Naive B cell (primary cell): Measurements from ENCODE around the gene TMEFF1. TPM values are rescaled to one million over a fixed set of nuclear protein-coding genes. Genes with fewer than 3 reads are reported as not detected.
"Not testable (repeated sequence)": the region's sequence is repeated elsewhere in the genome, so short reads cannot be mapped to it uniquely, and the experiment has no call there.

Experiments
- ATAC-seq, 2 donors: fragments of 150-1000 bp; cut with Tn5 transposase; 2 replicates each; pipeline ENCODE4 v1.10.0; 2021; ENCODE audit warnings: low read depth in 2 of 2, mild to moderate bottlenecking in 2 of 2, moderate library complexity in 2 of 2
- DNase-seq: peaks from one replicate; pipeline ENCODE4 v3.0.0; 2022
- H3K27ac Mint-ChIP-seq, 6 donors: one replicate each; pipeline ENCODE4 v1.8.0; 2020 to 2022; ENCODE audit warnings: mild to moderate bottlenecking in 6 of 6, mixed read lengths in 6 of 6, moderate library complexity in 5 of 6, inconsistent platforms in 2 of 6
- H3K27me3 Mint-ChIP-seq, 3 donors: one replicate each; pipeline ENCODE4 v1.8.0; 2021 to 2022; ENCODE audit warnings: mixed read lengths in 3 of 3, mild to moderate bottlenecking in 1 of 3
- H3K36me3 Mint-ChIP-seq, 2 donors: one replicate each; pipeline ENCODE4 v1.8.0; 2020 to 2022; ENCODE audit warnings: mixed read lengths in 2 of 2, inconsistent platforms in 1 of 2, mild to moderate bottlenecking in 1 of 2
- H3K4me1 Mint-ChIP-seq, 3 donors: one replicate each; pipeline ENCODE4 v1.8.0; 2020 to 2022; ENCODE audit warnings: mixed read lengths in 3 of 3, inconsistent platforms in 1 of 3, mild to moderate bottlenecking in 1 of 3, moderate library complexity in 1 of 3
- H3K4me3 Mint-ChIP-seq, 8 donors: one replicate each; pipeline ENCODE4 v1.8.0; 2020 to 2022; ENCODE audit warnings: mild to moderate bottlenecking in 8 of 8, mixed read lengths in 8 of 8, moderate library complexity in 8 of 8, inconsistent platforms in 2 of 8
- H3K9me3 Mint-ChIP-seq, 7 donors: one replicate each; pipeline ENCODE4 v1.8.0; 2020 to 2022; ENCODE audit warnings: mixed read lengths in 7 of 7, mild to moderate bottlenecking in 5 of 7, inconsistent platforms in 2 of 7, moderate library complexity in 1 of 7
- polyA plus RNA-seq, 6 donors: library from polyadenylated mRNA; unstranded; fragments of 300-500 nt; fragmentation: Illumina TruSeq; gene quantifications; one replicate each; pipeline ENCODE4 v1.2.3, GENCODE V29; 2021; ENCODE audit warnings: low read depth in 6 of 6

Gene TMEFF1
- polyA plus RNA-seq, 6 donors from 2014 or later = not detected

- no peak for DNase-seq
- Mint-ChIP-seq H3K27ac (peak overlapping the region in 1 of 6 donors; percentile 39), H3K4me1 (peaks cover 0 to 2% (median 2%) of the 10 kb centered on the region in 3 donors), H3K36me3 (no peaks in the 10 kb centered on the region), H3K9me3 (peaks cover 0 to 2% (median 0%) of the 10 kb centered on the region in 7 donors), H3K4me3 (no peak overlapping the region), H3K27me3 (peaks cover 0 to 3% (median 0%) of the 10 kb centered on the region in 3 donors)
- ATAC-seq = no peak
These were observed 48.3 kb downstream of the TMEFF1 start for GRCh38 chr9:100521282-100521681.

DNA sequence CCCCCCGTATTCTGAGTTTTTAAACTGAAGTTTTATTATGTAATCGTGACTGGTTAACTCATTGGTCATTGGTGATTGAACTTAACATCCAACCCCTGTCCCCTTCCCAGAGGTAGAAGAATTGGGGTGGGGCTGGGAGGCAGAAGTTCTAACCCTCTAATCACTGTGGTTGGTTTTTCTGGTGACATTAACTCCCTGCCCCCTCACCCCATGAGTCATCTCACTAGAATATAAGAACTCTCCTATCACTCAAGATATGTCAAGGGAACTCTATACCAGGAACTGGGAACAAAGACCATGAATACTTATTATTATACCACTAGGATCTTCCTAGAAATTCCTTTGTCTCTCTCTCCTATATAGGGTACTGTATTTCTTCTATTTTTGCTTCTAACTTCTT, 52.6 kb downstream of the TMEFF1 start:
- Mint-ChIP-seq H3K9me3 (peaks cover 0 to 9% (median 2%) of the 10 kb centered on the region in 7 donors), H3K4me1 (peaks cover 0 to 5% (median 4%) of the 10 kb centered on the region in 3 donors), H3K36me3 (no peaks in the 10 kb centered on the region), H3K4me3 (no peak overlapping the region), H3K27ac (no peak overlapping the region), H3K27me3 (peaks cover 0 to 6% (median 0%) of the 10 kb centered on the region in 3 donors)
- DNase-seq = no peak
- ATAC-seq = no peak

DNA sequence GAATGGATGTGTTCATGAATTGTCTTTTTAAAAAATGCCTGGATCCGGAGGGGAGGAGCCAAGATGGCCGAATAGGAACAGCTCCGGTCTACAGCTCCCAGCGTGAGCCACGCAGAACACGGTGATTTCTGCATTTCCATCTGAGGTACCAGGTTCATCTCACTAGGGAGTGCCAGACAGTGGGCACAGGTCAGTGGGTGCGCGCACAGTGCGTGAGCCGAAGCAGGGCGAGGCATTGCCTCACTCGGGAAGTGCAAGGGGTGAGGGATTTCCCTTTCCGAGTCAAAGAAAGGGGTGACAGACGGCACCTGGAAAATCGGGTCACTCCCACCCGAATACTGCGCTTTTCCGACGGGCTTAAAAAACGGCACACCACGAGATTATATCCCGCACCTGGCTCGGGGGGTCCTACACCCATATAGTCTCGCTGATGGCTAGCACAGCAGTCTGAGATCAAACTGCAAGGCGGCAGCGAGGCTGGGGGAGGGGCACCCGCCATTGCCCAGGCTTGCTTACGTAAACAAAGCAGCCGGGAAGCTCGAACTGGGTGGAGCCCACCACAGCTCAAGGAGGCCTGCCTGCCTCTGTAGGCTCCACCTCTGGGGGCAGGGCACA, 54.3 kb downstream of the TMEFF1 start:
- not testable (repeated sequence) for H3K27me3 Mint-ChIP-seq, H3K4me1 Mint-ChIP-seq, H3K9me3 Mint-ChIP-seq, DNase-seq, H3K36me3 Mint-ChIP-seq, ATAC-seq
- Mint-ChIP-seq H3K4me3 (peak overlapping the region in 1 of 8 donors; percentile 6), H3K27ac (peak overlapping the region in 1 of 6 donors; percentile 69)

- Mint-ChIP-seq H3K27ac (no peak overlapping the region), H3K36me3 (no peaks in the 10 kb centered on the region), H3K4me3 (no peak overlapping the region), H3K9me3 (peaks cover 0 to 4% (median 0%) of the 10 kb centered on the region in 7 donors), H3K4me1 (no peaks in the 10 kb centered on the region), H3K27me3 (no peaks in the 10 kb centered on the region)
- ATAC-seq (no peak), DNase-seq (no peak)
These were observed 61.5 kb downstream of the TMEFF1 start for GRCh38 chr9:100534401-100534800.

DNA sequence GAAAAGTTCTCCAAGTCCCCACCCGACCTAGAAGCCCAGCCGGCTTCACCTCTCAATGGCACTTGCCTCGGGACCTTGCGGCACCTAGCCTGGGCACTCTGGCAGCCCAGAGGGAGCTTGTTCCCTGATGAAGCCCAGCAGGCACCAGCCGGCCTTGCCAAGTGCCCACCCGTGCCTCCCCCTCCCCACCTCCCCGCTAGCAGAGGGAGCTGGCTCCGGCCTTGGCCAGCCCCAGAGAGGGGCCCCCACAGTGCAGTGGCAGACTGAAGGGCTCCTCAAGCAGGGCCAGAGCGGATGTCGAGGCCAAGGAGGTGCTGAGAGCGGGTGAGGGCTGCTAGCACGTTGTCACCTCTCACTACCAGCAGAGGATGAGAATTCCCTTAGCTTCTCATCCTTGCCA, 67.4 kb downstream of the TMEFF1 start:
- peaks cover 0 to 23% (median 12%) of the 10 kb centered on the region in 7 donors for H3K9me3 Mint-ChIP-seq
- no peak overlapping the region for H3K27ac Mint-ChIP-seq
- H3K27me3 Mint-ChIP-seq = no peaks in the 10 kb centered on the region
- DNase-seq (no peak), ATAC-seq (no peak)
- no peak overlapping the region for H3K4me3 Mint-ChIP-seq
- H3K36me3 Mint-ChIP-seq = no peaks in the 10 kb centered on the region
- no peaks in the 10 kb centered on the region for H3K4me1 Mint-ChIP-seq

GRCh38 chr9:100549048-100549447, 76.1 kb downstream of the TMEFF1 start:
- ATAC-seq (peak; percentile 38 to 63), DNase-seq (peak; percentile 0)
- Mint-ChIP-seq H3K27me3 (no peaks in the 10 kb centered on the region), H3K4me1 (peaks cover 10 to 12% (median 11%) of the 10 kb centered on the region in 3 donors), H3K27ac (peak overlapping the region in 5 of 6 donors; percentile 17 to 90 (median 85)), H3K4me3 (peak overlapping the region in 5 of 8 donors; percentile 12 to 59 (median 45)), H3K9me3 (peaks cover 10 to 62% (median 49%) of the 10 kb centered on the region in 7 donors), H3K36me3 (peaks cover 7 to 34% of the 10 kb centered on the region in 2 donors)

DNA sequence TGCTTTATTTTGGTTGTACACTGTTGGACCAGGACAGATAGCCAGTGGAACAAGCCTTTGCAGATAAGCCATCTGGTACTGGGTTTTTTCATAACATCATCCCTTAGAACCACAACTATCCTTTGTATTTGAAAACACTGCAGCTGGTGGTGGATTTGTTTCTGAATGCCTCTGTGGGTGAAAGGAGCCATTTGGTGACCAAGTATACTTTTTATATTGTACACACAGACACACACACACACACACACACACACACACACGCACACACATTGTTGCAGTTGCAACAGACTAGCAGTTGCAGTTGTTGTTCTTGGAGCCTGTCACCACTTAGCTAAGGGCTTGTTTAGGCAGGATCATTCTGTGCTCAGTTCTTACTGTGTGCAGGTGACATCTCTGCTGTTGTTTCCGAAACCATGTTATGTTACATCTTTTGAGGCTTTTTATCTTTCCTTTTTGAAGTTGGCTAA, 82.0 kb downstream of the TMEFF1 start:
- ATAC-seq = no peak
- Mint-ChIP-seq H3K27ac (no peak overlapping the region), H3K27me3 (no peaks in the 10 kb centered on the region), H3K36me3 (peaks cover 7 to 9% of the 10 kb centered on the region in 2 donors), H3K4me3 (no peak overlapping the region), H3K9me3 (peaks cover 3 to 10% (median 9%) of the 10 kb centered on the region in 7 donors), H3K4me1 (no peaks in the 10 kb centered on the region)
- DNase-seq = no peak

GRCh38 chr9:100555471-100555870, 82.5 kb downstream of the TMEFF1 start:
- Mint-ChIP-seq H3K9me3 (peaks cover 1 to 5% (median 4%) of the 10 kb centered on the region in 7 donors), H3K36me3 (peaks cover 2 to 4% of the 10 kb centered on the region in 2 donors), H3K27ac (no peak overlapping the region), H3K4me3 (no peak overlapping the region), H3K27me3 (no peaks in the 10 kb centered on the region), H3K4me1 (no peaks in the 10 kb centered on the region)
- DNase-seq (no peak), ATAC-seq (no peak)

DNA sequence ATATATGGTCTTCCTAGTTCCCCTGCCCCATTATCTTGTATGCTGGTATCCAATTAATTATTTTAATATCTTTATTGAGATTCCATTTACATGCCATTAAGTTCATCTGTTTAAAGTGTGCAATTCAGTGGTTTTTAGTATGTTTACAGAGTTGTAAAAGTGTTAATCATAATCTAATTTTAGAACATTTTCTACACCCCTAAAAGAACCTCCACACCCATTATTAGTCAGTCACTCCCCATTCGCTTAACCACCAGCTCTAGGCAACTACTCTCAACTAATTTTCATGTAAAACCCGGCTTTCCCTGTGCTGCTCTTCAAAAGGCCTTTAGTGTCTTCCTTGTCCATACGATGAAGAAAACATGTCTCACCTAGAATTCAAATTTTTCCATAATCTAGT, 84.1 kb downstream of the TMEFF1 start:
- Mint-ChIP-seq H3K27me3 (no peaks in the 10 kb centered on the region), H3K36me3 (no peaks in the 10 kb centered on the region), H3K27ac (no peak overlapping the region), H3K9me3 (no peaks in the 10 kb centered on the region), H3K4me3 (no peak overlapping the region), H3K4me1 (no peaks in the 10 kb centered on the region)
- no peak for ATAC-seq
- DNase-seq = no peak

- no peak for ATAC-seq
- no peak for DNase-seq
- Mint-ChIP-seq H3K27ac (no peak overlapping the region), H3K4me3 (no peak overlapping the region), H3K36me3 (no peaks in the 10 kb centered on the region), H3K9me3 (no peaks in the 10 kb centered on the region), H3K4me1 (no peaks in the 10 kb centered on the region), H3K27me3 (no peaks in the 10 kb centered on the region)
These were observed 88.3 kb downstream of the TMEFF1 start for GRCh38 chr9:100561256-100561655.

DNA sequence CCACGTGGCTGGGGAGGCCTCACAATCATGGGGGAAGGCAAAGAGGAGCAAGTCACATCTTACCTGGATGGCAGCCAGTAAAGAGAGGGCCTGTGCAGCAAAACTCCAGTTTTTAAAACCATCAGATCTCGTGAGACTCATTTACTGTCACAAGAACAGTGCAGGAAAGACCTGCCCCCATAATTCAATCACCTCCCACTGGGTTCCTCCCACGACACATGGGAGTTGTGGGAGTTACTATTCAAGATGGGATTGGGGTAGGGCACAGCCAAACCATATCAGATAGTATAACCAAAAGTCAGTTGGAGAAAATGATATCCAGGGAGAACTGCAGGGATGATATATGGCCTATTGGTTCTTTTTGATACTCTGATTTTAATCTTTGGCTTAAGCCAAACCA, 94.9 kb downstream of the TMEFF1 start:
- no peak for DNase-seq
- peaks cover 0 to 8% of the 10 kb centered on the region in 2 donors for H3K36me3 Mint-ChIP-seq
- H3K9me3 Mint-ChIP-seq = peaks cover 0 to 15% (median 2%) of the 10 kb centered on the region in 7 donors
- H3K27me3 Mint-ChIP-seq = no peaks in the 10 kb centered on the region
- H3K4me1 Mint-ChIP-seq = no peaks in the 10 kb centered on the region
- no peak overlapping the region for H3K4me3 Mint-ChIP-seq
- no peak overlapping the region for H3K27ac Mint-ChIP-seq
- ATAC-seq = no peak

- peak overlapping the region in 1 of 6 donors; percentile 1 for H3K27ac Mint-ChIP-seq
- peaks cover 4 to 8% of the 10 kb centered on the region in 2 donors for H3K36me3 Mint-ChIP-seq
- no peak for DNase-seq
- no peak overlapping the region for H3K4me3 Mint-ChIP-seq
- H3K27me3 Mint-ChIP-seq = no peaks in the 10 kb centered on the region
- ATAC-seq = no peak
- peaks cover 0 to 15% (median 2%) of the 10 kb centered on the region in 7 donors for H3K9me3 Mint-ChIP-seq
- no peaks in the 10 kb centered on the region for H3K4me1 Mint-ChIP-seq
These were observed 100.8 kb downstream of the TMEFF1 start for GRCh38 chr9:100573655-100574260.

- H3K27ac Mint-ChIP-seq = no peak overlapping the region
- H3K36me3 Mint-ChIP-seq = peaks cover 4 to 8% of the 10 kb centered on the region in 2 donors
- DNase-seq (no peak), ATAC-seq (no peak)
- H3K9me3 Mint-ChIP-seq = peaks cover 0 to 10% (median 0%) of the 10 kb centered on the region in 7 donors
- H3K4me3 Mint-ChIP-seq = no peak overlapping the region
- H3K4me1 Mint-ChIP-seq = no peaks in the 10 kb centered on the region
- no peaks in the 10 kb centered on the region for H3K27me3 Mint-ChIP-seq
These were observed 102.1 kb downstream of the TMEFF1 start for GRCh38 chr9:100575006-100575405.

DNA sequence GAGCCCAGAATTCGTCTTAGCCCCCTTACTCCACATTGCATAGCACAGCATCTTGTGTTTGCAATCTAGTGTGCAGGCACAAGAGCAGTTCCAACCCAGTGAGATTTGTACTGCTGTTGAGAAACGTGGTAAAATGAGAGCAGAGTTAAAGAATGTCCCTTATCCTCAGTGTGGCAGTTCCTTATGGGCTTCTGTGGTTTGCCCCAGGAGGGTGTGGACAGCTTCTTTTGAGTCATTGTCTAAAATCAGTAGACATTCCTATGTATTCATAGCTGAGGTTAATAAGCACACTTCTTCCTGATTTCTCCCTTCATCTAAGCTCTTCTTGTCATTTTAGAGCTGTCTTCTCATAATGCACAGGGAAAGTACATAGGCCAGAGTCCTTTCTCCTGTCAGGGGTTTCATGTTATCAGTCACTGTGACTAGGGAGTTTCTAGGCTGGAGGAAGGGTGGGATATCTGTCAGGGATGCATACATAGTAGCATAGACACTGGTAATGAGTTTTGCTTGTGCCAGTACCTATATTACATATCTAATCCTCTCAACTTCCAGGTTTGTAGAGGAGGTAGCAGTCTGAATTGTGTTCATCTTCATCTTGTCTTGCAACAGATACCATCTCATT, 102.9 kb downstream of the TMEFF1 start:
- no peak overlapping the region for H3K4me3 Mint-ChIP-seq
- no peaks in the 10 kb centered on the region for H3K4me1 Mint-ChIP-seq
- DNase-seq = no peak
- H3K27me3 Mint-ChIP-seq = no peaks in the 10 kb centered on the region
- peaks cover under 1 to 4% of the 10 kb centered on the region in 2 donors for H3K36me3 Mint-ChIP-seq
- H3K9me3 Mint-ChIP-seq = peaks cover 0 to 1% (median 0%) of the 10 kb centered on the region in 7 donors
- ATAC-seq = no peak
- H3K27ac Mint-ChIP-seq = no peak overlapping the region
